ENCODE data around the gene TAS1R3.

- TF ChIP-seq POLR2A (IDR thresholded peaks at IDR 0.05) (no peak), CTCF (IDR thresholded peaks at IDR 0.05) (no peak)
These were observed 35.6 kb downstream of the TAS1R3 start for GRCh38 chr1:1366699-1367066.

Measured in testis (tissue), 2 donors.